Colonic mucosa (tissue), 4 donors: ENCODE data around the gene IL19. TPM values are rescaled to one million over a fixed set of nuclear protein-coding genes. Genes with fewer than 3 reads are reported as not detected.

ENCODE experiments used
- DNase-seq: peaks from one replicate; pipeline ENCODE4 v3.0.0-alpha.2; 2020
- H3K27ac ChIP-seq: fragments of 200-600 bp; one replicate; pipeline ENCODE4 v1.8.0; 2021
- H3K27me3 ChIP-seq: fragments of 200-600 bp; one replicate; pipeline ENCODE4 v1.8.0; 2021
- H3K36me3 ChIP-seq: fragments of 200-600 bp; one replicate; pipeline ENCODE4 v1.8.0; 2021
- H3K4me1 ChIP-seq: fragments of 200-600 bp; one replicate; pipeline ENCODE4 v1.8.0; 2021; ENCODE audit warnings: mild to moderate bottlenecking
- H3K4me3 ChIP-seq: fragments of 200-600 bp; one replicate; pipeline ENCODE4 v1.8.0; 2021
- H3K9ac ChIP-seq, 2 donors: one replicate each; pipeline ENCODE4 v1.7.0; 2013; ENCODE audit warnings: control low read depth in 2 of 2, low read depth in 2 of 2, low read length in 2 of 2
- H3K9me3 ChIP-seq: fragments of 200-600 bp; one replicate; pipeline ENCODE4 v1.8.0; 2021
- intact Hi-C: fragments of 100-400 bp; cut with DNase I; formaldehyde crosslinking; loops from one replicate; pipeline ENCODE4 v1.14.1; 2022
- total RNA-seq, 2 donors: library from RNA; stranded (reverse); fragmentation: NEBNext Ultra II Directional in 1 of 2; extraction: Animal tissue kit (Norgen Biotek cat#: 25700) in 1 of 2; gene quantifications; one replicate each; pipeline ENCODE4 v1.2.1, GENCODE V29; 2021
- TF ChIP-seq, protein P1 (sequence below): fragments of 200-600 bp; IDR thresholded peaks from one replicate; pipeline ENCODE4 v1.8.0; 2022; ENCODE audit warnings: antibody characterized with exemption, mild to moderate bottlenecking
- donor health status: healthy.
- donor health status: DM: no; HTN: no; CAD: no.
- donor health status: DM: no; HTN: no; CAD: no.

The IL19 gene
- total RNA-seq, 2 donors from 2014 or later: 0.40 TPM; not detected in 1

GRCh38 chr1:206766251-206766856 lies 4.2 kb upstream of the IL19 start:
- DNase-seq: peak; percentile 45
- no peaks in the 10 kb centered on the region for H3K27me3 ChIP-seq
- TF ChIP-seq, protein P1, sequence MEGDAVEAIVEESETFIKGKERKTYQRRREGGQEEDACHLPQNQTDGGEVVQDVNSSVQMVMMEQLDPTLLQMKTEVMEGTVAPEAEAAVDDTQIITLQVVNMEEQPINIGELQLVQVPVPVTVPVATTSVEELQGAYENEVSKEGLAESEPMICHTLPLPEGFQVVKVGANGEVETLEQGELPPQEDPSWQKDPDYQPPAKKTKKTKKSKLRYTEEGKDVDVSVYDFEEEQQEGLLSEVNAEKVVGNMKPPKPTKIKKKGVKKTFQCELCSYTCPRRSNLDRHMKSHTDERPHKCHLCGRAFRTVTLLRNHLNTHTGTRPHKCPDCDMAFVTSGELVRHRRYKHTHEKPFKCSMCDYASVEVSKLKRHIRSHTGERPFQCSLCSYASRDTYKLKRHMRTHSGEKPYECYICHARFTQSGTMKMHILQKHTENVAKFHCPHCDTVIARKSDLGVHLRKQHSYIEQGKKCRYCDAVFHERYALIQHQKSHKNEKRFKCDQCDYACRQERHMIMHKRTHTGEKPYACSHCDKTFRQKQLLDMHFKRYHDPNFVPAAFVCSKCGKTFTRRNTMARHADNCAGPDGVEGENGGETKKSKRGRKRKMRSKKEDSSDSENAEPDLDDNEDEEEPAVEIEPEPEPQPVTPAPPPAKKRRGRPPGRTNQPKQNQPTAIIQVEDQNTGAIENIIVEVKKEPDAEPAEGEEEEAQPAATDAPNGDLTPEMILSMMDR: no peak
- H3K4me3 ChIP-seq: no peak overlapping the region
- H3K27ac ChIP-seq: no peak overlapping the region
- H3K36me3 ChIP-seq: no peaks in the 10 kb centered on the region
- H3K9ac ChIP-seq: no peak overlapping the region
- no peaks in the 10 kb centered on the region for H3K9me3 ChIP-seq
- H3K4me1 ChIP-seq: no peaks in the 10 kb centered on the region
- intact Hi-C loops: no loop called here

GRCh38 chr1:206768472-206769303 lies 1.9 kb upstream of the IL19 start:
- no peaks in the 10 kb centered on the region for H3K9me3 ChIP-seq
- no peak overlapping the region for H3K4me3 ChIP-seq
- H3K36me3 ChIP-seq: no peaks in the 10 kb centered on the region
- DNase-seq: no peak
- H3K27me3 ChIP-seq: no peaks in the 10 kb centered on the region
- no peak overlapping the region for H3K9ac ChIP-seq
- TF ChIP-seq, protein P1: no peak
- no peaks in the 10 kb centered on the region for H3K4me1 ChIP-seq
- intact Hi-C loops: no loop called here
- no peak overlapping the region for H3K27ac ChIP-seq

DNA sequence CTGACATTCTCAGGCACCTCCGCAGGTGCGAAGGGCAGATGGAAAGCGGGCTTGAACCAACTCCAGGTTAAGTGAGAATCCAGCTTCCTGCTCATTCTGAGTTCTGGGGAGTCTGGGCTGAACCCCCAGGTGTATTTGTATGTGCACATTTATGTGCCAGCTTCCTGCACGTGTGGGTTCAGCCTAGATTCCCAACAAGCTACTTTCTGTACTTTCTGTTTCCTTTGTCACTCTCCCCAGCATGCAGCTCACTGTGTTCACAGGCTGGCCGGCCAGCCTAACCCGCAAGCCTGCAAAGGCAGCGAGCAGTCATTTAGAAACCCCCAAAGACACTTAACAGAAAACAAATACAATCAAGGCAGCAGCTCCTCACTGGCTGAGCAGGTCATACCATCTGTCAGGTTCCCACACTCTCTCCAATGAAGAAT lies 1.3 kb upstream of the IL19 start:
- no peaks in the 10 kb centered on the region for H3K4me1 ChIP-seq
- H3K9ac ChIP-seq: no peak overlapping the region
- DNase-seq: no peak
- H3K27ac ChIP-seq: no peak overlapping the region
- TF ChIP-seq, protein P1: no peak
- H3K27me3 ChIP-seq: no peaks in the 10 kb centered on the region
- intact Hi-C loops: no loop called here
- no peaks in the 10 kb centered on the region for H3K9me3 ChIP-seq
- H3K4me3 ChIP-seq: no peak overlapping the region
- H3K36me3 ChIP-seq: no peaks in the 10 kb centered on the region

DNA sequence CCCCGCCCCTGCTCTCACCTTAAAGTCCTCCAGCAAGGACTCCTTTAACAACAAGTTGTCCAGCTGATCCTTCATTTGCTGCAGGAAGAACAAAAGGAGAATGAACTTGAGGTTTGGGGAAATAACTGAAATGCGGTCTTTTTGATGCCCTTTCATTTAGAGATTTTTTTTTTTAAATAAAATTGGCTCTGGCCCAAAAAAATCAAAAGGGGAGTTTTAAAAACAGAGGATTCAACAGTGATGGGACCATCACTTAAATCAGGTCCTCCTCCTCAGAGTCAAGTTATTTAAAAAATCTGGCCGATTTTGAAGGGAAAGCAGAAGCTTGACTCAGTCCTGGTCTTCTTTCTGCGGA lies 742 bp downstream of the IL19 start:
- H3K9ac ChIP-seq: no peak overlapping the region
- H3K27me3 ChIP-seq: no peaks in the 10 kb centered on the region
- H3K9me3 ChIP-seq: no peaks in the 10 kb centered on the region
- TF ChIP-seq, protein P1: no peak
- H3K36me3 ChIP-seq: no peaks in the 10 kb centered on the region
- DNase-seq: no peak
- no peak overlapping the region for H3K4me3 ChIP-seq
- no peaks in the 10 kb centered on the region for H3K4me1 ChIP-seq
- intact Hi-C loops: no loop called here
- H3K27ac ChIP-seq: peak overlapping the region; percentile 40

DNA sequence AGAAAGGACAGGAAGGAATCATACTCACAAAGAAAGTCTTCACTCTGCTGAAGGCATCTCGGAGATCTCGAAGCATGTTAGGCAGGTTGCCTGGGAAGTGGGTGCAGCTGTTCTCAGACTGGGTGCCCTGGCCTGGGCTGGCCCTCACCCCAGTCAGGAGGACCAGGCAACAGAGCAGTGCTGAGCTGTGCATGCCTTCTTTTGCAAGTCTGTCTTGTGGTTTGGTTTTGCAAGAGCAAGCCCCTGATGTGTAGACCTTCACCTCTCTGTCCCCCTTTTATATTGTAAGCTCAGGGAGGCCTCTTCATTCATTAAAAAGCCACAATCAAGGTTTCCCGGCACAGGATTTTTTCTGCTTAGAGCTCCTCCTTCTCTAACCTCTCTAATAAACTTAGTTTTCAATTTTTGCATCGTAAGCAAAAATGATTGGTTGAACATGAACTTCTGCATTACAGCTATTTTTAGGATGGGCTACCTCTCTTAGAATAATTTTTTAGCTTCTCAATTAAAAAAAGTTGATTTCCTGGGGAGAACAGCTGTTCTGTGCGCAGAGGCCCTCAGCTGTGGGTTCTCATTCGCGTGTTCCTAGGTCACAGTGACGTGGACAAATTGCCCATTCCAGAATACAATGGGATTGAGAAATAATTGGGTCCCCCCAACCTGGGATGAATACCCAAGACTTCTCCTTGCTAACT lies 1.8 kb downstream of the IL19 start, which contains the start of gene IL10:
IL10 (minus strand) TSS at position 252 of the 695 bp plus-strand sequence; CDS start at position 193, 59 bp downstream.
- no peak within 1 kb of the TSS for H3K27ac ChIP-seq
- DNase-seq: no peak
- intact Hi-C loops: no loop called here

More for the DNA sequence above, 1.8 kb downstream of the IL19 start, which contains the start of gene IL10:
- no peaks in the 10 kb centered on the region for H3K4me1 ChIP-seq
- no peaks in the 10 kb centered on the region for H3K27me3 ChIP-seq
- H3K9ac ChIP-seq: no peak within 1 kb of the TSS
- TF ChIP-seq, protein P1: no peak
- H3K36me3 ChIP-seq: no peaks in the 10 kb centered on the region
- no peak within 1 kb of the TSS for H3K4me3 ChIP-seq
- H3K9me3 ChIP-seq: no peaks in the 10 kb centered on the region
